M059J (cell line): ENCODE measurements around the gene GDPD1. TPM values are rescaled to one million over a fixed set of nuclear protein-coding genes. Genes with fewer than 3 reads are reported as not detected.
"Not testable (repeated sequence)": the region's sequence is repeated elsewhere in the genome, so short reads cannot be mapped to it uniquely, and the experiment has no call there.

Experiments
- DNase-seq: peaks from one replicate; pipeline ENCODE4 v3.0.0-alpha.2; 2012; ENCODE audit warnings: low read depth
- total RNA-seq: library from RNA; depleted of rRNA; stranded (reverse); fragments of >200 nt; shearing (Covaris generic); gene quantifications from 2 replicates; pipeline ENCODE4 v1.2.3, GENCODE V29; 2014

Gene GDPD1
- total RNA-seq, 1 experiment from 2014 or later, result 2.9 TPM

GRCh38 chr17:59244081-59244480, 23.8 kb downstream of the GDPD1 start:
- DNase-seq, result no peak

- peak; percentile 2 for DNase-seq
These were observed 34.4 kb downstream of the GDPD1 start for GRCh38 chr17:59254742-59255141.

GRCh38 chr17:59257101-59257500, 36.8 kb downstream of the GDPD1 start:
- DNase-seq, result no peak

GRCh38 chr17:59260722-59261121, 40.4 kb downstream of the GDPD1 start:
- DNase-seq, result no peak

- no peak for DNase-seq
These were observed 46.4 kb downstream of the GDPD1 start for GRCh38 chr17:59266745-59267144.

- DNase-seq, result no peak
These were observed 47.5 kb downstream of the GDPD1 start for GRCh38 chr17:59267776-59268175.

- DNase-seq, result no peak
These were observed 55.3 kb downstream of the GDPD1 start for GRCh38 chr17:59275618-59276017.

GRCh38 chr17:59277031-59277430, 56.7 kb downstream of the GDPD1 start:
- DNase-seq, result no peak

- DNase-seq, result no peak
These were observed 58.1 kb downstream of the GDPD1 start for GRCh38 chr17:59278406-59278805.

GRCh38 chr17:59284317-59284716, 64.0 kb downstream of the GDPD1 start:
- peak; percentile 44 for DNase-seq

- peak; percentile 61 for DNase-seq
These were observed 67.1 kb downstream of the GDPD1 start for GRCh38 chr17:59287452-59287851.

- DNase-seq, result peak; percentile 12
These were observed 67.6 kb downstream of the GDPD1 start for GRCh38 chr17:59287891-59288290.

GRCh38 chr17:59289981-59290301, 69.6 kb downstream of the GDPD1 start:
- no peak for DNase-seq

- DNase-seq, result not testable (repeated sequence)
These were observed 70.1 kb downstream of the GDPD1 start for GRCh38 chr17:59290302-59290998.

GRCh38 chr17:59292174-59292523, 71.8 kb downstream of the GDPD1 start:
- no peak for DNase-seq

- no peak for DNase-seq
These were observed 75.9 kb downstream of the GDPD1 start for GRCh38 chr17:59296190-59296589.

- DNase-seq, result no peak
These were observed 78.2 kb downstream of the GDPD1 start for GRCh38 chr17:59298521-59298920.

- no peak for DNase-seq
These were observed 79.2 kb downstream of the GDPD1 start for GRCh38 chr17:59299400-59300092.

GRCh38 chr17:59300941-59301340, 80.6 kb downstream of the GDPD1 start:
- DNase-seq, result no peak

GRCh38 chr17:59304811-59305210, 84.5 kb downstream of the GDPD1 start:
- no peak for DNase-seq

- no peak for DNase-seq
These were observed 90.1 kb downstream of the GDPD1 start for GRCh38 chr17:59310263-59310920.

- peak; percentile 66 for DNase-seq
These were observed 90.7 kb downstream of the GDPD1 start for GRCh38 chr17:59311051-59311468.

- DNase-seq, result not testable (repeated sequence)
These were observed 91.2 kb downstream of the GDPD1 start for GRCh38 chr17:59311521-59311920.
